DND-41 (cell line): ENCODE results near the gene SAP25.

Experiments
- ATAC-seq: fragments of 200-7000 bp; cut with Tn5 transposase; 3 replicates; pipeline ENCODE4 v1.9.1; 2021; ENCODE audit warnings: low read depth; ENCODE audit not compliant: insufficient read depth
- DNase-seq: peaks from one replicate; pipeline ENCODE4 v3.0.0-alpha.2; 2020
- H2AFZ ChIP-seq: 2 replicates; pipeline ENCODE4 v1.6.0; 2012; ENCODE audit warnings: low read depth, low read length
- H3K27ac ChIP-seq: 2 replicates; pipeline ENCODE4 v1.5.1; 2012; ENCODE audit warnings: low read length, inconsistent platforms
- H3K27me3 ChIP-seq: fragments of 200-600 bp; sonication (generic); 2 replicates; pipeline ENCODE4 v1.6.0; 2012; ENCODE audit warnings: low read length, mild to moderate bottlenecking, inconsistent platforms; ENCODE audit not compliant: insufficient read depth, poor library complexity
- H3K36me3 ChIP-seq: 2 replicates; pipeline ENCODE4 v1.5.1; 2012; ENCODE audit warnings: low read length, inconsistent platforms; ENCODE audit not compliant: insufficient read depth
- H3K4me1 ChIP-seq: 2 replicates; pipeline ENCODE4 v1.5.1; 2012; ENCODE audit warnings: mild to moderate bottlenecking, low read length; ENCODE audit not compliant: insufficient read depth
- H3K4me2 ChIP-seq: 2 replicates; pipeline ENCODE4 v1.6.0; 2012; ENCODE audit warnings: mild to moderate bottlenecking, moderate library complexity, low read length, inconsistent platforms; ENCODE audit not compliant: insufficient read depth
- H3K4me3 ChIP-seq, 2 experiments: fragments of 200-600 bp in 1 of 2; shearing (Covaris generic) in 1 of 2; 2 replicates each; pipeline ENCODE4 v1.5.1; 2012 to 2016; ENCODE audit warnings: inconsistent platforms in 2 of 2, low read length in 2 of 2, mild to moderate bottlenecking in 2 of 2, low read depth in 1 of 2, moderate library complexity in 1 of 2
- H3K79me2 ChIP-seq: 2 replicates; pipeline ENCODE4 v1.6.0; 2012; ENCODE audit warnings: low read length, inconsistent platforms; ENCODE audit not compliant: insufficient read depth
- H3K9ac ChIP-seq: 2 replicates; pipeline ENCODE4 v1.6.0; 2012; ENCODE audit warnings: low read depth, mild to moderate bottlenecking, inconsistent platforms, low read length, moderate library complexity
- H3K9me3 ChIP-seq: 2 replicates; pipeline ENCODE4 v1.5.1; 2012; ENCODE audit warnings: low read length, moderate library complexity, mild to moderate bottlenecking, inconsistent platforms; ENCODE audit not compliant: insufficient read depth, severe bottlenecking
- H4K20me1 ChIP-seq: 2 replicates; pipeline ENCODE4 v1.6.0; 2012; ENCODE audit warnings: low read length; ENCODE audit not compliant: insufficient read depth
- EZH2 ChIP-seq: IDR thresholded peaks from 3 replicates; pipeline ENCODE4 v1.6.1; 2012; ENCODE audit warnings: borderline replicate concordance, low read depth, mild to moderate bottlenecking, moderate library complexity, low read length, inconsistent platforms; ENCODE audit not compliant: severe bottlenecking
- TF ChIP-seq, protein P1 (sequence below): IDR thresholded peaks from 2 replicates; pipeline ENCODE4 v1.5.1; 2012; ENCODE audit warnings: borderline replicate concordance, low read length, moderate library complexity, mild to moderate bottlenecking; ENCODE audit not compliant: poor library complexity, severe bottlenecking; ENCODE audit errors: extremely low read depth

SAP25 gene

DNA sequence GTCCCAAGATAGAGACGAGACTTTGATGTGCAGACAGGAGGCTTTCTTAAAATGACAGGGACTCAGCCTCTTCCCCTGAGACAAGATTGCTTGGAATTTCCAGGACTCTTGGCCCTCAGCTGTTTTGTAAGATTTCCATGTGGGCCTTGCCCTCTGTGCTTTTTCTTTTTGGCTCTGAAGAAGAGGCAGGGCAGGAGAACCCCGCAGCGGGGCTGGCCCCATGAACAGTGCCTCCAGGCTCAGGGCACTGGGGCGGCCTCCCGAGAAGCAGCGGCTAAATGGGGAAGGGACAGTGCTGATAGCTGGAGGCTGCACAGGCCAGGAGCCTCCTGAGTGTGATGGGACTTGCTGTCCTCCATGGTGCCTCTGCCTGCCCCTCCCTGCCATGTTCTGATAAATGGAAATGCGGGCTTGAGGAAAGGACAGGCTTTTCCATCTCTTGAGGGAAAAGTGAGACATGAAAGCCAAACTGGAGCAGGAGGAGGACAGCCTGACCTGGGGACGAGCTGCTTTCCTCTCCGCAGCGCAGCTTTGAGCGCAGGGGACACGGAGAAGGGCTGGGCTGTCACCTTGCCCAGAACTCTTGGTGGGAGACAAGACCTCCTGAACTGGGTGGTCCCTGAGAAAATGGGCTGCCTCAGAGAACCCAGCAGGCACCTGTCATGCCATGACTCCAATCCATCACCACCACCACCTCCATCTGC is 12.1 kb downstream of the SAP25 start:
- no peak overlapping the region for H3K27ac ChIP-seq
- H3K27me3 ChIP-seq = no peaks in the 10 kb centered on the region
- TF ChIP-seq, protein P1, sequence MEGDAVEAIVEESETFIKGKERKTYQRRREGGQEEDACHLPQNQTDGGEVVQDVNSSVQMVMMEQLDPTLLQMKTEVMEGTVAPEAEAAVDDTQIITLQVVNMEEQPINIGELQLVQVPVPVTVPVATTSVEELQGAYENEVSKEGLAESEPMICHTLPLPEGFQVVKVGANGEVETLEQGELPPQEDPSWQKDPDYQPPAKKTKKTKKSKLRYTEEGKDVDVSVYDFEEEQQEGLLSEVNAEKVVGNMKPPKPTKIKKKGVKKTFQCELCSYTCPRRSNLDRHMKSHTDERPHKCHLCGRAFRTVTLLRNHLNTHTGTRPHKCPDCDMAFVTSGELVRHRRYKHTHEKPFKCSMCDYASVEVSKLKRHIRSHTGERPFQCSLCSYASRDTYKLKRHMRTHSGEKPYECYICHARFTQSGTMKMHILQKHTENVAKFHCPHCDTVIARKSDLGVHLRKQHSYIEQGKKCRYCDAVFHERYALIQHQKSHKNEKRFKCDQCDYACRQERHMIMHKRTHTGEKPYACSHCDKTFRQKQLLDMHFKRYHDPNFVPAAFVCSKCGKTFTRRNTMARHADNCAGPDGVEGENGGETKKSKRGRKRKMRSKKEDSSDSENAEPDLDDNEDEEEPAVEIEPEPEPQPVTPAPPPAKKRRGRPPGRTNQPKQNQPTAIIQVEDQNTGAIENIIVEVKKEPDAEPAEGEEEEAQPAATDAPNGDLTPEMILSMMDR = no peak
- TF ChIP-seq EZH2 = no peak
- H3K4me1 ChIP-seq = peaks cover 3% of the 10 kb centered on the region; the same call in 1 of the 2 replicates
- H3K79me2 ChIP-seq = no peaks in the 10 kb centered on the region
- ATAC-seq (no peak), DNase-seq (no peak)
- H3K4me2 ChIP-seq = no peak overlapping the region
- H3K4me3 ChIP-seq = no peak overlapping the region
- peaks cover 22% of the 10 kb centered on the region for H3K36me3 ChIP-seq
- 0 out of 2 replicates have a peak, but pooled peaks cover 5% of the 10 kb centered on the region for H4K20me1 ChIP-seq
- H2AFZ ChIP-seq = no peak overlapping the region
- no peaks in the 10 kb centered on the region for H3K9me3 ChIP-seq
- no peak overlapping the region for H3K9ac ChIP-seq

DNA sequence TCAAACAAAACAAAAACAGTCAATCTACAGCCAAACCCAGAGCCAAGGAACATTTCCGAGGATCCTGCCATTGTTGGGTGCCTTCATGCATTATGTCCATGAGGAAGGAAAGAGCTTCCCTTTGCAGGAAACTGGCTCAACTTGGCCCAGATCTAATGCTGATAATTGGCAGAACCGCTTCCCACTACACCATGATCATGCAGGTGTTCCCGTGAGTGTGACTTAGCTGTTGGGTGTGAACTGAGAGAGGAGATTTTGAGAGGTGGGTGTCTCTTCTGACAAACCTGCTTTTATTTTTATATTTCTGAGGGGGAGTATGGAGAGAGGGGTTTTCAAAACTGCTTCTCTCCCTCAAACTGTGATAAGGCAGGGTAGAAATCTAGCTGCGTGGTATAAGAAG is 14.6 kb downstream of the SAP25 start:
- no peak for ATAC-seq
- Histone ChIP-seq H3K36me3 (peaks cover 37% of the 10 kb centered on the region), H3K4me2 (no peak overlapping the region)

DNA sequence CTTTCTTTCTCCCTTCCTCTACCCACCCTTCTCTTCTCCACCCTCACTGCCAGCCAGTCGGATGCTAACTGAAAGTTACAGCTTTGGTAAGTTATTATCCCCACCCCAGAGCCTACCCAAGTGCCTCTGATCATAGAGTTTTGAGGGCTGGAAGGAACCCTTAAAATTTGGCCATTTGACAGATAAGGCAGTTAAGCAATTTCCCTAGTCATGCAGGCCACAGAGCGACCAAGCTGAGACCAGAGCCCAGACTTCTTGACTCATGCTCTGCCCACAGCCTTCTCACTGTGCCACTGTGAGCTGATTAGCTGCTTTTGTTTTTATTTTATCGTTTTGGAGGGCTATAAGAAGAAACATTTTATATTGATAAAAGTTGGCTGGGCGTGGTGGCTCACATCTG is 17.2 kb downstream of the SAP25 start:
- H3K36me3 ChIP-seq = peaks cover 54% of the 10 kb centered on the region
- no peak overlapping the region for H3K4me3 ChIP-seq
- ATAC-seq (no peak), DNase-seq (no peak)
- no peaks in the 10 kb centered on the region for H3K4me1 ChIP-seq
- H2AFZ ChIP-seq = no peak overlapping the region
- H3K9me3 ChIP-seq = no peaks in the 10 kb centered on the region
- H3K4me2 ChIP-seq = no peak overlapping the region
- H4K20me1 ChIP-seq = peaks cover 3% of the 10 kb centered on the region; the same call in 1 of the 2 replicates
- no peak overlapping the region for H3K27ac ChIP-seq
- TF ChIP-seq, protein P1 = no peak
- TF ChIP-seq EZH2 = no peak
- no peak overlapping the region for H3K9ac ChIP-seq
- no peaks in the 10 kb centered on the region for H3K27me3 ChIP-seq
- no peaks in the 10 kb centered on the region for H3K79me2 ChIP-seq

More for the DNA sequence above, 14.6 kb downstream of the SAP25 start:
- H3K9ac ChIP-seq = no peak overlapping the region
- H4K20me1 ChIP-seq = 0 out of 2 replicates have a peak, but pooled peaks cover 5% of the 10 kb centered on the region
- H3K4me1 ChIP-seq = peaks cover 2% of the 10 kb centered on the region; the same call in 1 of the 2 replicates
- no peak for DNase-seq
- no peak overlapping the region for H2AFZ ChIP-seq
- TF ChIP-seq, protein P1 = no peak
- no peak for TF ChIP-seq EZH2
- H3K9me3 ChIP-seq = no peaks in the 10 kb centered on the region
- H3K27me3 ChIP-seq = no peaks in the 10 kb centered on the region
- H3K79me2 ChIP-seq = no peaks in the 10 kb centered on the region
- no peak overlapping the region for H3K27ac ChIP-seq
- H3K4me3 ChIP-seq = no peak overlapping the region
